SK-N-MC (cell line): ENCODE measurements around the gene STX1A.
A peak's percentile ranks its signal among the peaks of the same experiment; 100 is the strongest.

ENCODE experiments used
- EZH2 ChIP-seq: fragments of 200-600 bp; sonication (generic); IDR thresholded peaks from one replicate; pipeline ENCODE4 v1.6.1; 2017; ENCODE audit warnings: antibody characterized with exemption
- FOXP2 ChIP-seq: optimal IDR thresholded peaks from 2 replicates; pipeline ENCODE3; 2011; ENCODE audit warnings: mild to moderate bottlenecking, moderate library complexity; ENCODE audit not compliant: insufficient read depth; ENCODE audit errors: extremely low read length, control extremely low read depth
- POLR2AphosphoS5 ChIP-seq: IDR thresholded peaks from 2 replicates; pipeline ENCODE4 v1.6.1; 2012; ENCODE audit warnings: mild to moderate bottlenecking, low read depth, low read length, borderline replicate concordance

GRCh38 chr7:73738612-73739386, 19.3 kb upstream of the STX1A start, which contains the start of gene ABHD11:
- TF ChIP-seq POLR2AphosphoS5 (peak; percentile 93), EZH2 (no peak), FOXP2 (no peak)
